ENCODE results near the gene TMA7.

The TMA7 gene

GRCh38 chr3:48415251-48415953 lies 24.7 kb upstream of the TMA7 start:
- Histone ChIP-seq H3K9ac (no peak overlapping the region), H3K4me1 (no peaks in the 10 kb centered on the region)

GRCh38 chr3:48416091-48416505 lies 24.0 kb upstream of the TMA7 start:
- Histone ChIP-seq H3K27me3 (ENCODE audit: control insufficient read depth, insufficient read depth, low read length) (no peaks in the 10 kb centered on the region), H3K4me3 (ENCODE audit: low read depth, low read length) (no peak overlapping the region), H3K4me1 (no peaks in the 10 kb centered on the region), H3K4me2 (ENCODE audit: low read length) (no peak overlapping the region), H2AFZ (no peak overlapping the region), H3K36me3 (ENCODE audit: control insufficient read depth, insufficient read depth, low read length) (no peaks in the 10 kb centered on the region), H3K9ac (no peak overlapping the region), H3K79me2 (no peaks in the 10 kb centered on the region), H3K27ac (no peak overlapping the region), H3K9me3 (ENCODE audit: control insufficient read depth, low read length) (no peaks in the 10 kb centered on the region)
- no peak for TF ChIP-seq CTCF (IDR thresholded peaks at IDR 0.05)

More at GRCh38 chr3:48415251-48415953, 24.7 kb upstream of the TMA7 start:
- Histone ChIP-seq H2AFZ (no peak overlapping the region), H3K4me2 (ENCODE audit: low read length) (no peak overlapping the region), H3K36me3 (ENCODE audit: control insufficient read depth, insufficient read depth, low read length) (no peaks in the 10 kb centered on the region), H3K4me3 (ENCODE audit: low read depth, low read length) (no peak overlapping the region), H3K27ac (no peak overlapping the region), H3K9me3 (ENCODE audit: control insufficient read depth, low read length) (no peaks in the 10 kb centered on the region), H3K27me3 (ENCODE audit: control insufficient read depth, insufficient read depth, low read length) (no peaks in the 10 kb centered on the region), H3K79me2 (no peaks in the 10 kb centered on the region)
- no peak for TF ChIP-seq CTCF (IDR thresholded peaks at IDR 0.05)

- H3K27me3 ChIP-seq (ENCODE audit: control insufficient read depth, insufficient read depth, low read length): no peaks in the 10 kb centered on the region
- no peaks in the 10 kb centered on the region for H3K36me3 ChIP-seq (ENCODE audit: control insufficient read depth, insufficient read depth, low read length)
Measured at GRCh38 chr3:48416546-48416945, 23.5 kb upstream of the TMA7 start.

GRCh38 chr3:48417529-48418108 lies 22.4 kb upstream of the TMA7 start:
- Histone ChIP-seq H2AFZ (no peak overlapping the region), H3K79me2 (no peaks in the 10 kb centered on the region), H3K9me3 (ENCODE audit: control insufficient read depth, low read length) (no peaks in the 10 kb centered on the region), H3K4me2 (ENCODE audit: low read length) (no peak overlapping the region), H3K9ac (no peak overlapping the region), H3K27me3 (ENCODE audit: control insufficient read depth, insufficient read depth, low read length) (no peaks in the 10 kb centered on the region), H3K36me3 (ENCODE audit: control insufficient read depth, insufficient read depth, low read length) (no peaks in the 10 kb centered on the region), H3K4me1 (no peaks in the 10 kb centered on the region), H3K4me3 (ENCODE audit: low read depth, low read length) (no peak overlapping the region), H3K27ac (no peak overlapping the region)
- no peak for TF ChIP-seq CTCF (IDR thresholded peaks at IDR 0.05)

More at GRCh38 chr3:48416546-48416945, 23.5 kb upstream of the TMA7 start:
- Histone ChIP-seq H3K9ac (no peak overlapping the region), H3K4me3 (ENCODE audit: low read depth, low read length) (no peak overlapping the region), H2AFZ (no peak overlapping the region), H3K79me2 (no peaks in the 10 kb centered on the region), H3K27ac (no peak overlapping the region), H3K4me2 (ENCODE audit: low read length) (no peak overlapping the region), H3K9me3 (ENCODE audit: control insufficient read depth, low read length) (no peaks in the 10 kb centered on the region), H3K4me1 (no peaks in the 10 kb centered on the region)
- TF ChIP-seq CTCF (IDR thresholded peaks at IDR 0.05): no peak

GRCh38 chr3:48418140-48418539 lies 21.9 kb upstream of the TMA7 start:
- Histone ChIP-seq H3K4me2 (ENCODE audit: low read length) (no peak overlapping the region), H3K27me3 (ENCODE audit: control insufficient read depth, insufficient read depth, low read length) (no peaks in the 10 kb centered on the region), H3K9ac (no peak overlapping the region), H2AFZ (no peak overlapping the region), H3K9me3 (ENCODE audit: control insufficient read depth, low read length) (no peaks in the 10 kb centered on the region), H3K36me3 (ENCODE audit: control insufficient read depth, insufficient read depth, low read length) (no peaks in the 10 kb centered on the region), H3K4me1 (no peaks in the 10 kb centered on the region), H3K79me2 (no peaks in the 10 kb centered on the region), H3K27ac (no peak overlapping the region), H3K4me3 (ENCODE audit: low read depth, low read length) (no peak overlapping the region)
- TF ChIP-seq CTCF (IDR thresholded peaks at IDR 0.05): no peak

All from parathyroid adenoma (tissue), 2 donors.